Vagina (tissue), 2 donors: ENCODE measurements around the gene LRMDA. TPM values are rescaled to one million over a fixed set of nuclear protein-coding genes. Genes with fewer than 3 reads are reported as not detected.

Source experiments
- DNase-seq, 2 donors: peaks; one replicate each; pipeline ENCODE4 v3.0.0-alpha.2; 2017; ENCODE audit errors: extremely low spot score in 2 of 2
- H3K27ac ChIP-seq: fragments of 200-600 bp; sonication (generic); one replicate; pipeline ENCODE4 v1.5.1; 2019
- H3K27me3 ChIP-seq: fragments of 200-600 bp; sonication (generic); one replicate; pipeline ENCODE4 v1.5.1; 2019
- H3K36me3 ChIP-seq, 2 donors: fragments of 200-600 bp; sonication (generic); one replicate each; pipeline ENCODE4 v1.5.1; 2017 to 2019
- H3K4me1 ChIP-seq: fragments of 200-600 bp; sonication (generic); one replicate; pipeline ENCODE4 v1.5.1; 2019
- H3K4me3 ChIP-seq, 2 donors: fragments of 200-600 bp; sonication (generic); 1 replicate in 1 of 2; 2 replicates in 1 of 2; pipeline ENCODE4 v1.5.1; 2016 to 2019
- H3K9me3 ChIP-seq: fragments of 200-600 bp; sonication (generic); one replicate; pipeline ENCODE4 v1.5.1; 2019
- POLR2A ChIP-seq, 2 donors: fragments of 450-650 bp; IDR thresholded peaks; one replicate each; pipeline ENCODE4 v1.6.1; 2017; ENCODE audit warnings: antibody characterized with exemption in 2 of 2, mild to moderate bottlenecking in 2 of 2, moderate library complexity in 2 of 2
- POLR2AphosphoS5 ChIP-seq, 2 donors: sonication (generic); formaldehyde crosslinking; IDR thresholded peaks; one replicate each; pipeline ENCODE4 v1.9.0; 2017; ENCODE audit warnings: antibody characterized with exemption in 2 of 2, mild to moderate bottlenecking in 2 of 2, low read depth in 1 of 2; ENCODE audit not compliant: insufficient read depth in 1 of 2
- intact Hi-C: fragments of 100-400 bp; cut with DNase I; formaldehyde crosslinking; loops from one replicate; pipeline ENCODE4 v1.15.1; 2023
- total RNA-seq: library from RNA; depleted of rRNA; stranded (reverse); fragments of >200 nt; gene quantifications from one replicate; pipeline ENCODE4 v1.2.3, GENCODE V29; 2016
- TF ChIP-seq, protein P1 (sequence below), 3 experiments: fragments of 450-650 bp in 2 of 3; fragments of 200-600 bp in 1 of 3; sonication (generic) in 1 of 3; IDR thresholded peaks; one replicate each; pipeline ENCODE4 v1.5.1; 2017 to 2019; ENCODE audit warnings: antibody characterized with exemption in 3 of 3, mild to moderate bottlenecking in 2 of 3, moderate library complexity in 2 of 3

LRMDA gene
- total RNA-seq, 1 donor from 2014 or later: 22.6 TPM

DNA sequence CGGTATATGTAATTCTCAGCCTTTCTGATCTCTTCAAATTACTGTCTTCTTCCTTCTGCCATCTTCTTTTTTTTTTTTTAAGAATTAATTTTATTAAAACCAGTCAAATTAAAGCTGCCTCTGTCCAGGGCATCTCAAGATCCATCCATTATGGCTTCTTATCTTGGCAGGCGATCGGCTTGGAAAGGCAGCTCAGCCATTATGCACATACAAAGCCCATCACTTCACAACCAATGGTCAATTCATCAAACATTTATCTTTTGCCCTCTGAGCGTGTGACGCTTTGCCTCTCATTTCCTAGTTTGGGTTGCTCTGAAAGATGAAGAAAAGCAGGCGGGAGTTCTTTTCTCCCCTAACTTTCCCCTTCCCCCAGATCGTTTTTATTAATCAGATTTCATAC is 591.6 kb downstream of the LRMDA start:
- H3K36me3 ChIP-seq: no peaks in the 10 kb centered on the region
- H3K27ac ChIP-seq: no peak overlapping the region
- TF ChIP-seq, protein P1, sequence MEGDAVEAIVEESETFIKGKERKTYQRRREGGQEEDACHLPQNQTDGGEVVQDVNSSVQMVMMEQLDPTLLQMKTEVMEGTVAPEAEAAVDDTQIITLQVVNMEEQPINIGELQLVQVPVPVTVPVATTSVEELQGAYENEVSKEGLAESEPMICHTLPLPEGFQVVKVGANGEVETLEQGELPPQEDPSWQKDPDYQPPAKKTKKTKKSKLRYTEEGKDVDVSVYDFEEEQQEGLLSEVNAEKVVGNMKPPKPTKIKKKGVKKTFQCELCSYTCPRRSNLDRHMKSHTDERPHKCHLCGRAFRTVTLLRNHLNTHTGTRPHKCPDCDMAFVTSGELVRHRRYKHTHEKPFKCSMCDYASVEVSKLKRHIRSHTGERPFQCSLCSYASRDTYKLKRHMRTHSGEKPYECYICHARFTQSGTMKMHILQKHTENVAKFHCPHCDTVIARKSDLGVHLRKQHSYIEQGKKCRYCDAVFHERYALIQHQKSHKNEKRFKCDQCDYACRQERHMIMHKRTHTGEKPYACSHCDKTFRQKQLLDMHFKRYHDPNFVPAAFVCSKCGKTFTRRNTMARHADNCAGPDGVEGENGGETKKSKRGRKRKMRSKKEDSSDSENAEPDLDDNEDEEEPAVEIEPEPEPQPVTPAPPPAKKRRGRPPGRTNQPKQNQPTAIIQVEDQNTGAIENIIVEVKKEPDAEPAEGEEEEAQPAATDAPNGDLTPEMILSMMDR (IDR thresholded peaks at IDR 0.05): no peak
- TF ChIP-seq POLR2AphosphoS5 (IDR thresholded peaks at IDR 0.05; ENCODE audit: insufficient read depth in 1 of 2, low read depth in 1 of 2) (no peak), POLR2A (IDR thresholded peaks at IDR 0.05) (no peak)
- intact Hi-C loops: no loop called here
- no peaks in the 10 kb centered on the region for H3K27me3 ChIP-seq
- no peaks in the 10 kb centered on the region for H3K9me3 ChIP-seq
- H3K4me1 ChIP-seq: no peaks in the 10 kb centered on the region
- DNase-seq: no peak
- H3K4me3 ChIP-seq: no peak overlapping the region

DNA sequence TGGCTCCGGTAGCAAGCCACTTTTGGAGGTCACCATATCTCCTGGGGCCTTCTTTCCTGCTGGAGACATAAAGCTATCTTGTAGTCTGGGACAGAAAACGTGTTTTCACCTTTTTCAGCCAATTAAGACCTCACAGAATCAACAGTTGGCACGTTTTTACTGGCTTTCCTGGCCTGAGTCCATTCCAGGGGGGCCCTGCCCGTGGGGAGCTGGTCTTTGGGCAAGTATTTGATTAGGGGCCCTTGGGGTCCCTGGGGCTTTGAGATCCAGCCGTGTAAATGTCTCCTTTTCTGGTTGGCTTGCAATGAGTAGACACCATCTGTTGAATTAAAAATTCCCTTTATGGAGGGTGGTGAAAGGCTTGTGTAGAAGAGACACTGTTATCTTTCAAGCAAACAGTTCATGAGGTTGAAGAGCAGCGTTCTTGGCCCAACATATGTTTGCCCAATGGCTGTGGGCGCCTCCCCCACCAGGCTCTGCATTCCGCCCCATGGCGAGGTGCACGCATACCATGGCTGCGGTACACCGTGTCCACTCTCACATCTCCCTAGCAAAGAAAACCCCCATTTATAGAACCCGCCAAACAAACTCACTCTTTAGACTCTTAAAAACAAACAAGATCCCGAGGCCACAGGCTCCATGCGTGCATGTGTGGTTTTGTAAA is 593.2 kb downstream of the LRMDA start:
- intact Hi-C loops: no loop called here
- H3K36me3 ChIP-seq: no peaks in the 10 kb centered on the region
- H3K9me3 ChIP-seq: no peaks in the 10 kb centered on the region
- no peak overlapping the region for H3K4me3 ChIP-seq
- H3K27ac ChIP-seq: no peak overlapping the region
- DNase-seq: no peak
- TF ChIP-seq POLR2AphosphoS5 (IDR thresholded peaks at IDR 0.05; ENCODE audit: insufficient read depth in 1 of 2, low read depth in 1 of 2) (no peak), POLR2A (IDR thresholded peaks at IDR 0.05) (no peak)
- TF ChIP-seq, protein P1 (IDR thresholded peaks at IDR 0.05): no peak
- no peaks in the 10 kb centered on the region for H3K4me1 ChIP-seq
- H3K27me3 ChIP-seq: no peaks in the 10 kb centered on the region

DNA sequence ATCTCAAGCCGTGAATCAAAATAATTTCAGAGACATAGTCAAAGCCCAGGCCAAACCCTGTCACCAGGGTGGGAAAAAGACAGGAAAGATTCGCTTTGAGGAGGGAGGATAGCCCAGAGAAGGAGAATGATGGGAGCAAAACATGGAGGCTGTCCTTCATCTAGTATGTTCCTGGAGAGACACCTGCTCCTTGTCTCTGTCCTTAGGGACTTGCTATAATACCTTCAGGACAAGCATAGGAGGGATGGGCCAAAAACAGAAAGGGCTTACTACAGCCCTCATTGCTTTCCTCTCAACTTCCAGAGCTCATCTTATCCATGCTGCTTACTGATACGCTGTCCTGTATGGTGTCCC is 593.7 kb downstream of the LRMDA start:
- Histone ChIP-seq H3K27me3 (no peaks in the 10 kb centered on the region), H3K27ac (no peak overlapping the region), H3K9me3 (no peaks in the 10 kb centered on the region), H3K4me3 (no peak overlapping the region), H3K36me3 (no peaks in the 10 kb centered on the region), H3K4me1 (no peaks in the 10 kb centered on the region)
- intact Hi-C loops: no loop called here
- TF ChIP-seq, protein P1 (IDR thresholded peaks at IDR 0.05): no peak
- TF ChIP-seq POLR2AphosphoS5 (IDR thresholded peaks at IDR 0.05; ENCODE audit: insufficient read depth in 1 of 2, low read depth in 1 of 2) (no peak), POLR2A (IDR thresholded peaks at IDR 0.05) (no peak)
- DNase-seq: no peak

DNA sequence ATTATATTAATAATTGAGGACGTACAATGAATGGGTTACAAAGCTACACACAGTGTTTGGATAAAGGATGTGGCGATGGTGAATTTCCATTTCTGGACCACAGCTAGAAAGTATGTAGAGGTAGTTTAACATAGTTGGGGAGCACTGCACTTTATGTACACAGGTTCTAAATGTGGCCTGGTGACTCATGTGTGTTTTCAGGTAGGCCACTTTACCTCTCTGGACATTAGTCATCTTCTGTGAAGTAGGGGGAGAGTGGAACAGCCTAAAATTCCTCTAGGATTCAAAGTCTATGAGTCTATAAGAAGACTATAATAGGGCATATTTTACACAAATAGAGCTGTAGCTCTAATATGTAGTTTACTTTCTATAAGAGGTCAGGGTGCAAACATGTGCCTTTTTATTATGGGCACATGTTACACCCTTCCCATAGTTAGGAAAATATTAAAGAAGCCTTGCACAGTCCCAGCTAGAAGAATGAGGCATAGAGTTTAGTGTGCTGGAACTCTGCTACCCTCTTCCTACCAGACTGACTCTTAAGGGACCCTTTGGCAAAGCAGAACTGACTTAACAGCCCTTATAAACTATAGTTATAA is 594.9 kb downstream of the LRMDA start:
- TF ChIP-seq POLR2AphosphoS5 (IDR thresholded peaks at IDR 0.05; ENCODE audit: insufficient read depth in 1 of 2, low read depth in 1 of 2) (no peak), POLR2A (IDR thresholded peaks at IDR 0.05) (no peak)
- TF ChIP-seq, protein P1 (IDR thresholded peaks at IDR 0.05): no peak
- intact Hi-C loops: no loop called here
- no peak overlapping the region for H3K27ac ChIP-seq
- no peak for DNase-seq
- no peaks in the 10 kb centered on the region for H3K36me3 ChIP-seq
- no peaks in the 10 kb centered on the region for H3K27me3 ChIP-seq
- H3K9me3 ChIP-seq: no peaks in the 10 kb centered on the region
- no peaks in the 10 kb centered on the region for H3K4me1 ChIP-seq
- no peak overlapping the region for H3K4me3 ChIP-seq

DNA sequence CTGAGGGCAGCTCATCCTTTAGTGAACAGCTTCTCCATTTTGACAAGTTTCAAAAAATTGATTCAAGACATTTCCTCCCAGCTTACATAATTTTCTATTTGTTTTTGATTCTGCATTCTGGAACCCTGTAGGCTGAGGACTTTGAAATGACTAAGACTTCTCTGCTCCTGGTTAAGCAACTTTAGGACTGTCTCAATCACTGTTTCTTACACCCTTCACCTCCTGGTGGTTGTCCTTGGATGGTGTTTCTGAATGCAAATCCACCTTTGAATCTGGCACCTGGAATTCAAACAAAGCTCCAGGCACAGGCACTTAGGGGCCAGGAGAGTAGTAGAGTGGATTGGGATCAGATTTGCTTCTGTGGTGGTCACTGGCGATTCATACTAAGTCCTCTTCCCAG is 595.5 kb downstream of the LRMDA start:
- DNase-seq: no peak
- Histone ChIP-seq H3K4me1 (no peaks in the 10 kb centered on the region), H3K9me3 (no peaks in the 10 kb centered on the region), H3K4me3 (no peak overlapping the region), H3K36me3 (no peaks in the 10 kb centered on the region), H3K27me3 (no peaks in the 10 kb centered on the region), H3K27ac (no peak overlapping the region)
- TF ChIP-seq POLR2AphosphoS5 (IDR thresholded peaks at IDR 0.05; ENCODE audit: insufficient read depth in 1 of 2, low read depth in 1 of 2): no peak
- TF ChIP-seq, protein P1 (IDR thresholded peaks at IDR 0.05): no peak
- TF ChIP-seq POLR2A (IDR thresholded peaks at IDR 0.05): no peak
- intact Hi-C loops: no loop called here
